T-helper 2 cell treated with Interferon-gamma antibody and Interleukin-4, amounts not matched to agents 5 μg/mL and 100 μg/mL, for 36 hours (primary cell): ENCODE data around the gene LUC7L3.
"Not testable (repeated sequence)": the region's sequence is repeated elsewhere in the genome, so short reads cannot be mapped to it uniquely, and the experiment has no call there.

ENCODE experiments used
- DNase-seq: peaks from one replicate; pipeline ENCODE4 v3.0.0; 2021; ENCODE audit warnings: low spot score
- H3K27ac Mint-ChIP-seq: one replicate; pipeline ENCODE4 v1.8.0; 2021; ENCODE audit warnings: mild to moderate bottlenecking, mixed read lengths
- H3K27me3 Mint-ChIP-seq: one replicate; pipeline ENCODE4 v1.8.0; 2021; ENCODE audit warnings: low read depth, mixed read lengths
- H3K36me3 Mint-ChIP-seq: one replicate; pipeline ENCODE4 v1.8.0; 2021; ENCODE audit warnings: low read depth, mixed read lengths
- H3K4me1 Mint-ChIP-seq: one replicate; pipeline ENCODE4 v1.8.0; 2021; ENCODE audit warnings: low read depth, mixed read lengths
- H3K4me3 Mint-ChIP-seq: one replicate; pipeline ENCODE4 v1.8.0; 2022; ENCODE audit warnings: mild to moderate bottlenecking, moderate library complexity, mixed read lengths
- H3K9me3 Mint-ChIP-seq: one replicate; pipeline ENCODE4 v1.8.0; 2021; ENCODE audit warnings: mixed read lengths

The LUC7L3 gene

GRCh38 chr17:50710650-50711049 is 8.8 kb upstream of the LUC7L3 start:
- no peaks in the 10 kb centered on the region for H3K36me3 Mint-ChIP-seq
- no peak for DNase-seq
- H3K27ac Mint-ChIP-seq, result no peak overlapping the region
- peaks cover 18% of the 10 kb centered on the region for H3K4me1 Mint-ChIP-seq
- no peak overlapping the region for H3K4me3 Mint-ChIP-seq
- H3K9me3 Mint-ChIP-seq, result no peaks in the 10 kb centered on the region
- peaks cover 5% of the 10 kb centered on the region for H3K27me3 Mint-ChIP-seq

- Mint-ChIP-seq H3K4me3 (no peak overlapping the region), H3K27me3 (peaks cover 5% of the 10 kb centered on the region), H3K36me3 (no peaks in the 10 kb centered on the region), H3K4me1 (peaks cover 14% of the 10 kb centered on the region), H3K9me3 (no peaks in the 10 kb centered on the region), H3K27ac (no peak overlapping the region)
- no peak for DNase-seq
Observed at GRCh38 chr17:50712641-50713040, 6.8 kb upstream of the LUC7L3 start.

- H3K4me3 Mint-ChIP-seq, result no peak overlapping the region
- H3K27me3 Mint-ChIP-seq, result peaks cover 5% of the 10 kb centered on the region
- H3K27ac Mint-ChIP-seq, result no peak overlapping the region
- DNase-seq, result no peak
- H3K9me3 Mint-ChIP-seq, result no peaks in the 10 kb centered on the region
- peaks cover 6% of the 10 kb centered on the region for H3K4me1 Mint-ChIP-seq
- H3K36me3 Mint-ChIP-seq, result peaks cover 5% of the 10 kb centered on the region
Observed at GRCh38 chr17:50715471-50715870, 3.9 kb upstream of the LUC7L3 start.

GRCh38 chr17:50719924-50720794 is 756 bp downstream of the LUC7L3 start:
- Mint-ChIP-seq H3K4me3 (peak overlapping the region; percentile 95), H3K4me1 (peaks cover 18% of the 10 kb centered on the region), H3K27me3 (no peaks in the 10 kb centered on the region), H3K36me3 (peaks cover 17% of the 10 kb centered on the region), H3K27ac (peak overlapping the region; percentile 98), H3K9me3 (no peaks in the 10 kb centered on the region)
- no peak for DNase-seq

- no peaks in the 10 kb centered on the region for H3K27me3 Mint-ChIP-seq
- H3K27ac Mint-ChIP-seq, result peak overlapping the region; percentile 98
- H3K36me3 Mint-ChIP-seq, result peaks cover 19% of the 10 kb centered on the region
- peaks cover 21% of the 10 kb centered on the region for H3K4me1 Mint-ChIP-seq
- peak overlapping the region; percentile 95 for H3K4me3 Mint-ChIP-seq
- no peaks in the 10 kb centered on the region for H3K9me3 Mint-ChIP-seq
- DNase-seq, result no peak
Observed at GRCh38 chr17:50721194-50722010, 2.0 kb downstream of the LUC7L3 start.

GRCh38 chr17:50722746-50723145 is 3.3 kb downstream of the LUC7L3 start:
- peaks cover 25% of the 10 kb centered on the region for H3K36me3 Mint-ChIP-seq
- peaks cover 29% of the 10 kb centered on the region for H3K4me1 Mint-ChIP-seq
- no peaks in the 10 kb centered on the region for H3K27me3 Mint-ChIP-seq
- no peak overlapping the region for H3K27ac Mint-ChIP-seq
- H3K9me3 Mint-ChIP-seq, result no peaks in the 10 kb centered on the region
- H3K4me3 Mint-ChIP-seq, result peak overlapping the region; percentile 9
- no peak for DNase-seq

- peaks cover 29% of the 10 kb centered on the region for H3K4me1 Mint-ChIP-seq
- H3K4me3 Mint-ChIP-seq, result not testable (repeated sequence)
Observed at GRCh38 chr17:50724622-50725021, 5.2 kb downstream of the LUC7L3 start.

GRCh38 chr17:50725769-50726655 is 6.6 kb downstream of the LUC7L3 start:
- Mint-ChIP-seq H3K4me3 (no peak overlapping the region), H3K27ac (no peak overlapping the region)

More at GRCh38 chr17:50724622-50725021, 5.2 kb downstream of the LUC7L3 start:
- DNase-seq, H3K27ac Mint-ChIP-seq, H3K9me3 Mint-ChIP-seq, H3K27me3 Mint-ChIP-seq: not testable (repeated sequence)
- peaks cover 25% of the 10 kb centered on the region for H3K36me3 Mint-ChIP-seq

GRCh38 chr17:50728112-50728429 is 8.7 kb downstream of the LUC7L3 start:
- no peaks in the 10 kb centered on the region for H3K27me3 Mint-ChIP-seq
- no peak overlapping the region for H3K27ac Mint-ChIP-seq
- DNase-seq, result no peak
- peaks cover 10% of the 10 kb centered on the region for H3K36me3 Mint-ChIP-seq
- H3K9me3 Mint-ChIP-seq, result no peaks in the 10 kb centered on the region
- peaks cover 28% of the 10 kb centered on the region for H3K4me1 Mint-ChIP-seq
- H3K4me3 Mint-ChIP-seq, result no peak overlapping the region

More at GRCh38 chr17:50725769-50726655, 6.6 kb downstream of the LUC7L3 start:
- no peak for DNase-seq
- no peaks in the 10 kb centered on the region for H3K27me3 Mint-ChIP-seq
- H3K36me3 Mint-ChIP-seq, result peaks cover 19% of the 10 kb centered on the region
- H3K4me1 Mint-ChIP-seq, result peaks cover 28% of the 10 kb centered on the region
- no peaks in the 10 kb centered on the region for H3K9me3 Mint-ChIP-seq

- Mint-ChIP-seq H3K27ac (no peak overlapping the region), H3K9me3 (no peaks in the 10 kb centered on the region)
- DNase-seq, result no peak
Observed at GRCh38 chr17:50728881-50729765, 9.7 kb downstream of the LUC7L3 start.

GRCh38 chr17:50731575-50732460 is 12.4 kb downstream of the LUC7L3 start:
- H3K27ac Mint-ChIP-seq, result no peak overlapping the region
- H3K9me3 Mint-ChIP-seq, result no peaks in the 10 kb centered on the region
- H3K36me3 Mint-ChIP-seq, result peaks cover 15% of the 10 kb centered on the region
- peaks cover 37% of the 10 kb centered on the region for H3K4me1 Mint-ChIP-seq
- H3K4me3 Mint-ChIP-seq, result no peak overlapping the region
- no peaks in the 10 kb centered on the region for H3K27me3 Mint-ChIP-seq
- DNase-seq, result no peak

More at GRCh38 chr17:50728881-50729765, 9.7 kb downstream of the LUC7L3 start:
- peaks cover 10% of the 10 kb centered on the region for H3K36me3 Mint-ChIP-seq
- H3K27me3 Mint-ChIP-seq, result no peaks in the 10 kb centered on the region
- H3K4me1 Mint-ChIP-seq, result peaks cover 28% of the 10 kb centered on the region
- no peak overlapping the region for H3K4me3 Mint-ChIP-seq

- H3K27me3 Mint-ChIP-seq, result no peaks in the 10 kb centered on the region
- no peak for DNase-seq
- H3K9me3 Mint-ChIP-seq, result no peaks in the 10 kb centered on the region
- no peak overlapping the region for H3K4me3 Mint-ChIP-seq
- peaks cover 44% of the 10 kb centered on the region for H3K4me1 Mint-ChIP-seq
- peaks cover 29% of the 10 kb centered on the region for H3K36me3 Mint-ChIP-seq
- no peak overlapping the region for H3K27ac Mint-ChIP-seq
Observed at GRCh38 chr17:50735287-50735686, 15.9 kb downstream of the LUC7L3 start.
